Osteoblast (primary cell): ENCODE data around the gene TMEM62. TPM values are rescaled to one million over a fixed set of nuclear protein-coding genes. Genes with fewer than 3 reads are reported as not detected.

Experiments used
- DNase-seq: peaks from one replicate; pipeline ENCODE4 v3.0.0; 2011; ENCODE audit warnings: low spot score, mixed read lengths; ENCODE audit not compliant: insufficient read length; ENCODE audit errors: missing footprints
- H2AFZ ChIP-seq: 2 replicates; pipeline ENCODE4 v1.6.0; 2011; ENCODE audit warnings: mild to moderate bottlenecking, low read length
- H3K27ac ChIP-seq: 2 replicates; pipeline ENCODE4 v1.5.1; 2011; ENCODE audit warnings: mild to moderate bottlenecking, low read depth, low read length, moderate library complexity
- H3K27me3 ChIP-seq: 2 replicates; pipeline ENCODE4 v1.6.0; 2012; ENCODE audit warnings: mild to moderate bottlenecking, control low read depth, inconsistent platforms, low read length, moderate library complexity; ENCODE audit not compliant: insufficient read depth
- H3K36me3 ChIP-seq: 2 replicates; pipeline ENCODE4 v1.5.1; 2011; ENCODE audit warnings: mild to moderate bottlenecking, low read length, control low read depth, moderate library complexity; ENCODE audit not compliant: insufficient read depth
- H3K4me1 ChIP-seq: 2 replicates; pipeline ENCODE4 v1.5.1; 2011; ENCODE audit warnings: mild to moderate bottlenecking, low read length, control low read depth, moderate library complexity; ENCODE audit not compliant: insufficient read depth
- H3K4me2 ChIP-seq: 2 replicates; pipeline ENCODE4 v1.6.0; 2011; ENCODE audit warnings: mild to moderate bottlenecking, low read length; ENCODE audit not compliant: insufficient read depth
- H3K4me3 ChIP-seq: fragments of 200-600 bp; sonication (generic); 3 replicates; pipeline ENCODE4 v1.5.1; 2012; ENCODE audit warnings: mild to moderate bottlenecking, low read length, inconsistent platforms; ENCODE audit not compliant: insufficient read depth
- H3K79me2 ChIP-seq: 2 replicates; pipeline ENCODE4 v1.6.0; 2012; ENCODE audit warnings: mild to moderate bottlenecking, low read length, control low read depth, inconsistent platforms; ENCODE audit not compliant: insufficient read depth
- H3K9me3 ChIP-seq: 2 replicates; pipeline ENCODE4 v1.5.1; 2011; ENCODE audit warnings: low read depth, low read length, control low read depth
- H4K20me1 ChIP-seq: 2 replicates; pipeline ENCODE4 v1.6.0; 2012; ENCODE audit warnings: mild to moderate bottlenecking, low read length, control low read depth; ENCODE audit not compliant: insufficient read depth
- CTCF ChIP-seq: IDR thresholded peaks from 2 replicates; pipeline ENCODE4 v1.5.1; 2011; ENCODE audit warnings: mild to moderate bottlenecking, low read depth, low read length, moderate library complexity; ENCODE audit errors: extremely low read depth
- total RNA-seq: library from RNA; depleted of rRNA; stranded (reverse); fragments of >200 nt; gene quantifications from 2 replicates; pipeline ENCODE4 v1.2.3, GENCODE V29; 2012

Gene TMEM62
- total RNA-seq, 1 donor, result 17.7 TPM

- H3K36me3 ChIP-seq, result peaks cover 10% of the 10 kb centered on the region
- H4K20me1 ChIP-seq, result peaks cover 21% of the 10 kb centered on the region
- TF ChIP-seq CTCF, result no peak
- H3K27ac ChIP-seq, result no peak overlapping the region
- no peak overlapping the region for H3K4me3 ChIP-seq
- H3K9me3 ChIP-seq, result no peaks in the 10 kb centered on the region
- no peaks in the 10 kb centered on the region for H3K27me3 ChIP-seq
- H3K4me2 ChIP-seq, result no peak overlapping the region
- DNase-seq, result no peak
- peaks cover 27% of the 10 kb centered on the region for H3K4me1 ChIP-seq
- H3K79me2 ChIP-seq, result peaks cover 65% of the 10 kb centered on the region
- H2AFZ ChIP-seq, result no peak overlapping the region
Measured at GRCh38 chr15:43096411-43096810, 37.0 kb upstream of the TMEM62 start.

- peaks cover 21% of the 10 kb centered on the region for H3K36me3 ChIP-seq
- no peak overlapping the region for H3K27ac ChIP-seq
- no peak for DNase-seq
- no peak overlapping the region for H3K4me2 ChIP-seq
- TF ChIP-seq CTCF, result no peak
- H3K9me3 ChIP-seq, result no peaks in the 10 kb centered on the region
- no peak overlapping the region for H2AFZ ChIP-seq
- H4K20me1 ChIP-seq, result peaks cover 32% of the 10 kb centered on the region
- no peak overlapping the region for H3K4me3 ChIP-seq
- no peaks in the 10 kb centered on the region for H3K27me3 ChIP-seq
- H3K79me2 ChIP-seq, result peaks cover 82% of the 10 kb centered on the region
- H3K4me1 ChIP-seq, result peaks cover 23% of the 10 kb centered on the region
Measured at GRCh38 chr15:43099105-43099845, 34.1 kb upstream of the TMEM62 start.

GRCh38 chr15:43100971-43101370 is 32.4 kb upstream of the TMEM62 start:
- peaks cover 20% of the 10 kb centered on the region for H3K4me1 ChIP-seq
- H3K36me3 ChIP-seq, result peaks cover 21% of the 10 kb centered on the region
- no peak overlapping the region for H2AFZ ChIP-seq
- H3K4me2 ChIP-seq, result no peak overlapping the region
- no peaks in the 10 kb centered on the region for H3K9me3 ChIP-seq
- H3K4me3 ChIP-seq, result no peak overlapping the region
- no peak overlapping the region for H3K27ac ChIP-seq
- H3K27me3 ChIP-seq, result no peaks in the 10 kb centered on the region
- peaks cover 25% of the 10 kb centered on the region for H4K20me1 ChIP-seq
- no peak for TF ChIP-seq CTCF
- H3K79me2 ChIP-seq, result peaks cover 93% of the 10 kb centered on the region
- DNase-seq, result no peak

- Histone ChIP-seq H3K79me2 (peaks cover 87% of the 10 kb centered on the region), H3K27me3 (no peaks in the 10 kb centered on the region), H4K20me1 (peaks cover 25% of the 10 kb centered on the region), H3K4me3 (no peak overlapping the region), H3K36me3 (peaks cover 21% of the 10 kb centered on the region), H3K9me3 (no peaks in the 10 kb centered on the region), H3K4me1 (peaks cover 16% of the 10 kb centered on the region), H2AFZ (no peak overlapping the region), H3K27ac (no peak overlapping the region), H3K4me2 (no peak overlapping the region)
- DNase-seq, result no peak
- TF ChIP-seq CTCF, result no peak
Measured at GRCh38 chr15:43102187-43102586, 31.2 kb upstream of the TMEM62 start.
